Activated T-cell treated with anti-CD3 and anti-CD28 coated beads, Interleukin-2, amount 50 U/mL, for 1 hour (primary cell): Measurements from ENCODE around the gene POLR1D.
A peak's percentile ranks its signal among the peaks of the same experiment; 100 is the strongest.

ENCODE experiments used
- DNase-seq: peaks from one replicate; pipeline ENCODE4 v3.0.0-alpha.2; 2020

The POLR1D gene

GRCh38 chr13:27621366-27622101 lies at the start of gene POLR1D:
TSS of gene POLR1D (plus strand) at chr13:27621892. CDS start at chr13:27621984, 92 bp downstream.
- peak; percentile 90 for DNase-seq

DNA sequence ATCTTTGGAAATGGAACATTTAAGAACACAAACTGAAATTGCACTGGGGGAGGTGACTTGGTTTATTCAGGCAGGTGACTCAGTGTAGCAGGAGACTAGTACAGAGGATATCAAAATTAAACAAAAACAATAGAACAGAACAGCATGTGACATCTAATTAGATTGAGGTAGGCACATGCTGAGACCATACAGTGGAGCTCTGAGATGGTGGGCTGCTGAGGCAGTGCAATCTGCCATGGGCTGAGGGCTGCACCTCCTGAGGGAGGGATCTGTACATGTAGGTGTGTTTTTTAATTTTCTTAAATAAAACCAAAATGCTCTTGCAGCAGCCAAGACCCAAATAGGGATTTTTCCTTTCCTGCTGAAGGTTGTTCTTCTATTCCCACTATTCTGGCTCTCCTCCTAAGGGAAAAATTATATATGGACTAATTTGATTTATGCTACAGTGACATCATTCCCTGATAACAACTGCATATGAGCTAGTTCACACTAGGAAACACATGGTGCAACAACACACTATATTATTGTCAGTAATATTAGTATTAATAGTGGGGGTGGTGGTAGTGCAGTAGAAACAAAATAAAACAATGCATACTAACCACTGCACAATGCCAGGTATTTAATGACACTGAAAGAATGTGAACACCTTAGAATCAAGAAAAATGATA lies 49.3 kb upstream of the POLR1D start:
- DNase-seq = no peak

DNA sequence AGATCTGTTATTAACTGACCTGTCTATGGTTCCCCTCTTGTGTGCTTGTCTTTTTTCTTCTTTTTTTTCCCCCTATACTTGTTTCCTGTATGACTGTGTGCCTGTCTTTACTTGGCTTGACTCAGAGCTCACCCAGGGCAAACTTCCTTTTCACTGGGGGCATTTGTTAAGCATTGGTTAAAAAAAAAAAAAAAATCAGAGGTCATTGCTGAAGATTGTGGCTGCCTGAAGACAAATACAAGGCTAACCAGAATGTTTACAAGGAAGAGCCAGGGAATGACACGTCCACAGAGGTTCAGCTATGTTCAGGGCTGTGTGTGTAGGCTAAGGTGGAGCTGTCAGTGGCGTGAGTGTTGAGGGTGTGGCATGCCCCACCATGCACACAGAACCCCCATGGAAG lies 48.4 kb upstream of the POLR1D start:
- no peak for DNase-seq

DNA sequence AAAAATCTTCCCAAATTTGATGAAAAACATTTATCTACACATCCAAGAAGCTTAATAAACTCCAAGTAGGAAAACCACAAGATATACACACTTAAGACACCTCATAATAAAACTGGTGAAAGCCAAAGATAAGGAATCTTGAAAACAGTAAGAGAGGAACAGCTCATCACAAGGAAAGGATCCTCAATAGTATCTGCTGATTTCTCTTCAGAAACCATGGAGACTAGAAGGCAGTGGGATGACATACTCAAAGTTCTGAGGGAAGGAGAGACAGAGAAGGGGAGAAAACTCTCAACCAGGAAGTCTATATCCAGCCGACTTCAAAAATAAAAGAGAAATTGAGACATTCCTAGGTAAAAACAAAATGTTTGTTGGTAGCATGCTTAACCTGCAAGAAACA lies 47.0 kb upstream of the POLR1D start:
- DNase-seq = no peak

- DNase-seq = no peak
Observed at GRCh38 chr13:27578121-27579030, 43.3 kb upstream of the POLR1D start.

- DNase-seq = no peak
Observed at GRCh38 chr13:27583645-27584044, 38.0 kb upstream of the POLR1D start.

DNA sequence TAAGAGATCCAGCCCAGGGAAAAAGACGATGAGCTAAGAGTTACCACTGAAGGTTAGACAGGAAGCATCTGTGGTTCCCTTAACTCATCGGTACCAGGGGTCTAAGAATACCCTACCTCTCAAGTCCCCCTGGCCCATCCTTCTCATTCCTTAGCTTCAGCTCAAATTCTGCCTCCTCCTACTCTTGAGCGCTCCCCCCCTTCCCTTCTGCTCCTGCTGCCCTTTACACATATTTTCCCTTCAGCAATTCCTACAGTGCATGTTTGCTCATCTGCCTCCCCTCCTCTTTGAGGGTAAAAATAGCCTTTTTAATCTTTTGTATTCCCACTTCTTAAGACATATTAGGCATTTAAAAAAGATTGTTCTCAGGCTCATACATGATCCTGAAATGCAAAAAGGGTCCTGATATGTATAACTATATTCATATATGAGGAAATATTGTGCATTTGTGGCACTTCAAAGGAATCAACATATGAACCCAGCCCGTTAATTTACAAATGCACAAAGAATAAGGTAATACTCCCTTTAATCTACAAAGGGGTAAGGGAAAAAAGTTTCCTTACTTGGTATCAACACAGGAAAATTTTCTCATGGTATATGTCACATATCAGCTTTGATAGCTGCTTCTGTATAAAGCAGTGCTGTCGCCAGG lies 34.5 kb upstream of the POLR1D start:
- DNase-seq = no peak

GRCh38 chr13:27588405-27588804 lies 33.3 kb upstream of the POLR1D start:
- no peak for DNase-seq

GRCh38 chr13:27592865-27593264 lies 28.8 kb upstream of the POLR1D start:
- DNase-seq = no peak

DNA sequence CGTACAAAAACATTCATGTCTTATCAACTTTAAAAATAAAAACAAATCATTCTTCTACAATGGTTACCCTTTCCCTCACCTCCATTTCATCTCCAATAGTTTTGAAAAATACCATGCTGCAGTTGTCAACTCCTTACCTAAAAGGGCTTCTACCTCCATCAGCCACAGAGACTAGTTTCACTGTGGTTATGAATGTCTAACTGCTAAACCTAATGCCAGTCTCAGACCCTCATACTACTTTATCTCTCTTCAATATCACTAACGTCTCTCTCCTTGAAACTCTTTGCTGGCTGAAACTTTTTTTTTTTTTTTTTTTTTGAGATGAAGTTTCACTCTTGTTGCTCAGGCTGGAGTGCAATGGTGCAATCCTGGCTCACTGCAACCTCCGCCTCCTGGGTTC lies 28.4 kb upstream of the POLR1D start:
- no peak for DNase-seq

DNA sequence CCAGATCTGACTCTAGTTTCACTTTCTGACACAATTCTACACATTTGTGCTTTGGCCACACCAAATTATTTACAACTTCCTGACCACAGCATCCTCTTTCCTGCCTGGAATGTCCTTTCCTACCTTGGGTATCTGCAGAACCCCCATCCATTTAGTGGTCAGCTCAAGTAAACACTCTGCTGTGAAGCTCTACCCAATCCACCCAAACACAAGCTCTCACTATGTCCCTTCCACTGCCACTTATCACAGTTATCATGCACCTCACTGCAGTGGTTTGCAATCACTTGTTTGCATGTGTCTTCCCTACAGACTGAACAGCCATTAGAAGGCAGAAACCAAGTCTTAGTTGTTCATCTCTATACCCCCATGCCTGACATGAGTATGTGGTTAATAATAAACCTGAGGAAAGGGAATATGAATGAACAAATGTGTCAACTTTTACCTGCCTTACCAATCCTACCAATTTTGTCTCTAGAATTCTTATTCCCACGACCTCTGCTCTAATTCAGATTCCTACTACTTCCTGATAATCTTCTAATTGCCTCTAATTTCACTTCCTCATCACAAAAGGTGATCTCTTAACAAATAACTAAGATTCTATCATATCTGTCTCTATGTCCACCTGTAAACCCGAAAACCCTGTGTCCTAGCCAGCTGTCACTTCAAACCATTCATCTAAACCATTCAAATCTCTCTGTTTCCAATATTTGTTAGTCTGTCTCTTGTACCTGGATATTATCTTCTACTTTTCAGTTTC lies 26.5 kb upstream of the POLR1D start:
- DNase-seq = no peak

DNA sequence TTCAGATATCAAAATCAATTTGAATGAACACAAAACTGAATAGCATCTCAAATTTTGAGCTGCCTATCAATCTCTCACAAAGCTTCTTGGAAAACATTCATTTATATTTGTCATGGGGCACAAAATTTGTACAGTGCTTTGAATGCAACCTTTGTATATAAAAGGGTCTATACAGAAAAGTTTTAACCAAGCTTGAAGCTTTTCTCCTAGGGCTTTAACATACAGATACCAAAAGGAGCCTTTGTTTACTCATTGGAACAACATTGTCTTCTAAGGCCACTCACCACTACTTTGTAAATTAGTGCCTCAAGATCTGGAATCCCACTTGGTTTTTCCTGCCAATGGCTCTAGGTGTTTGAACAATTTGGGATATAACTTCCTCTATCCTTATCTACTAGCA lies 22.6 kb upstream of the POLR1D start:
- no peak for DNase-seq

DNA sequence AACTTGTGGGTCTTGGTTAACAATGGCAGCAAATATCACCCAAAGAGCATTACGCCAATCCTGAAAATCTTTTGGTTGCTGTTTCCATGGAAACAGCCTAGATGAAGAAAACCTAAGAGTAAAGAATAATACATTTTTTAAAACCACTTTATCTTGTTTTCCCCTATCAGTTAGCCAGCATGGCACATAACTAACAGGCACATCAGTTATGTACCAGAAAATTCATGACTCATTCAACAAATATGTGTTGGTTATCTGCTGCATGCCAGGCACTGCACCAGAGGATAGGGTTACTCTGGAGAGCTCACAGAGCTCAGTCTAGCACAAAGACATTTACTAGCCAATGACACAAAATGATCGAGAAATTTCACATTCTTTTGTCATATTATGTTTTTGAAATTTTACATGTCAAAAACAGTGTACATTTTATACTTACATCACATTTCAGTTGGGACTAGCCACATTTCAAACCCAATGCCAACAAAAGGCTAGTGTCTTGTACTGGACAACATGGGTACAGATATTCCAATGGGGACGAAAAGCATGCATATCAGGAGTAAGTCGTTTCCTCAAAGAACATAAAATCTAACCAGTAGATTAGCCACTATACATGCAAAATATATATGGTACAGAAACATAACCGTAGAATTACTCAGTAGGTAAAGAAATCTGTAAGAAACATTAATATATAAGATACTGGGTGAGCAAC lies 21.7 kb upstream of the POLR1D start:
- no peak for DNase-seq

DNA sequence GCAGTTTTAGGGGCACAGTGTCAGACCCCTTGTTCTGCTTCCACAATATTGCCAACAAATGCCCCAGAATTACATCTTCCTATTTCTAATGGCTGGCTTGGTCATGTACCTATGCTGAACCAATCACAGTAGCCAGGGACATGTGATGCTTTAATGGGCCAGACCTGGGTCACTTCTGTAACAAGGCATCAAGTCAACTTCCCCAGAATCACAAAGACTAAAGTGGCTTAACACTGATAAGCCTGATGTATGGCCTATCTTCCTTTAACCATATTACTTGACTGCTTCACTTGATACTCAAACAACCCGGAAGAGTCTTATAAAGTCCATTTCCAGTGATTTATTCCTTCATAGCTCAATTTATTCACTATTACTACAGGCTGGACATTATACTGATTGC lies 21.0 kb upstream of the POLR1D start:
- no peak for DNase-seq

DNA sequence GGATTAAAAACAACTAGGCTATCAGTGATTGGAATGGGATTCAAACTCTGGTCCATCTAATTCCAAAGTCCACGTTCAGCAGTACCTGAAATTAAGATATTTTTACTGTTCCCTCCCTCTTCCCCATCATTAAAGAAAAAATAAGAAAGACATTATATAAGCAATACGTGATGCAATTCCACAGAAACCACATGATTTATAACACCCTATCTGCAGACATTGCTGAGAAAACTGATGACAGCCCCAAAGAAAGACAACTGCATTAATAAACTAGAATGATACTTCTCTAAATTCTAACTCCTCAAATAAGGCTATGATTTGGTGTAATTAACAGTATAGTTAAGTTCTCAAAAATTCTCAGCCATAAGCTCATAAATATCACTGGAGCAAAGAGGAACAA lies 20.5 kb upstream of the POLR1D start:
- DNase-seq = no peak

- no peak for DNase-seq
Observed at GRCh38 chr13:27601803-27602202, 19.9 kb upstream of the POLR1D start.

- no peak for DNase-seq
Observed at GRCh38 chr13:27605099-27605498, 16.6 kb upstream of the POLR1D start.

DNA sequence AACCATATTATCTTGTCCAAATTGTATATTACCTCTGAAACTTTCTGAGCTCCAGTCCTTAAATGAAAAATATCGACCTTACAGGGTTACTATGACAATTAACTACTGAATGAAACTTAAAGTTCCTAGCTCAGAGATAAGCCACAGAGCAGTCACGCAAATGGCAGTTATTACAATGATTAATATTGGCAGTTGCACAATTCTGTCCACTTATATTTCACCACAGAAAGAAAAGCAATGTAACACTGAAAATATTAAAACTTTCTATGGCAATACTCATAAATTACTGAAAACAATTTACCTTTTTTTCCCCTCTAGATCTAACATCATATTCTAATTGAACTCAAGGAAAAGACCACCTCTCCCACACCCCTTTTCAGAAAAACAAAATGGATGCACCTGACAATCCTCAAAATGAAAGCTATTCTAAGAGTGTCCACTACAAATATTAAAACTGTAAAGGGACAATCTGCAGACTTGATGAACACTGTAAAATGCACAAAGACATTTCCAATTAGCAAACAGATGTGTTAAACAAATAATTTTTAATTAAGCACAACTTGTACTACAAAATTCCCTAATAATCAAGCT lies 16.0 kb upstream of the POLR1D start:
- no peak for DNase-seq

- no peak for DNase-seq
Observed at GRCh38 chr13:27607125-27607524, 14.6 kb upstream of the POLR1D start.

DNA sequence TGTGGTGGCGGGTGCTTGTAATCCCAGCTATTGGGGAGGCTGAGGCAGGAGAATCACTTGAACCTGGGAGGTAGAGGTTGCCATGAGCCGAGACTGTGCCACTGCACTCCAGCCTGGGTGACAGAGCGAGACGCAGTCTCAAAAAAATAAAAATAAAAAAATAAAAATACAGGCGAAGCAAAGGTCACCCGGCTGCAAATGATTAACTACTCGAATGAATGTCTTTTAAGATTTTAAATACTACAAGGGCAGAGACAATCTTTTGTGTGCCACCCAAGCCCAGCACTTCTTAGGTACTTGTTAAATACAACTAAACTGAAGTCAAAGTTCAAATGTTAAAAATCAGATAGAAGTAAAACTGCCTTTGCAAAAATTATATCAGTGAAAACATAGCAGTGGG lies 8.1 kb upstream of the POLR1D start:
- DNase-seq = no peak

DNA sequence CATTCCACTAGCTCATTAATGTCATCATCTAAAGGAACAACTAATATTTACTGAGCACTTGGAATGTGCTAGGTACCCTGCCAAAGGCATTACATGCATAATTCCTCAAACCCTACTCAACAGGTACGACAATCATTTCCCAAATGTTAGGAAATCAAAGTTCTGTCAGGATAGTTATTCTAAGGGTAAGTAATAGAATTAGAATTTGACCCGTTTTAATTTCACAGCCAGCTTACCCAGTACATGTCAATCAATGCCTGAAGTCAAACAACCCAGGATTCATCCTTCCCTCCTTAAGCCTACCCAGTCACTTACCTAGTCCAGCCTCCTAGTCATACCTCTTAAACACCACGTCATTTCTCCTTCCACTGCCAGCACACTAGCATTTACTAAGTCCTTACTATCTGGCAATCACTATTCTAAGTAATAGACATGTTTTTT lies 3.8 kb upstream of the POLR1D start:
- no peak for DNase-seq
